Aorta (tissue), 5 donors: ENCODE data around the gene ACSS1. TPM values are rescaled to one million over a fixed set of nuclear protein-coding genes. Genes with fewer than 3 reads are reported as not detected.

Experiments
- ATAC-seq: fragments of 200-7000 bp; cut with Tn5 transposase; one replicate; pipeline ENCODE4 v1.9.1; 2022; ENCODE audit warnings: moderate library complexity; ENCODE audit not compliant: low FRiP score
- DNase-seq, 2 donors: peaks; one replicate each; pipeline ENCODE4 v3.0.0-alpha.2; 2020
- H3K27ac ChIP-seq, 2 donors: one replicate each; pipeline ENCODE4 v1.5.1; 2013; ENCODE audit warnings: low read length in 2 of 2, mild to moderate bottlenecking in 2 of 2, moderate library complexity in 2 of 2, control low read depth in 1 of 2, inconsistent platforms in 1 of 2, low read depth in 1 of 2
- H3K27me3 ChIP-seq, 2 donors: one replicate each; pipeline ENCODE4 v1.6.1; 2013; ENCODE audit warnings: control low read depth in 1 of 2, low read length in 1 of 2, mild to moderate bottlenecking in 1 of 2, moderate library complexity in 1 of 2; ENCODE audit not compliant: insufficient read depth in 2 of 2, control insufficient read depth in 1 of 2
- H3K36me3 ChIP-seq, 2 donors: one replicate each; pipeline ENCODE4 v1.6.1; 2013; ENCODE audit warnings: control low read depth in 1 of 2, low read length in 1 of 2, mild to moderate bottlenecking in 1 of 2; ENCODE audit not compliant: insufficient read depth in 2 of 2, control insufficient read depth in 1 of 2
- H3K4me1 ChIP-seq, 2 donors: one replicate each; pipeline ENCODE4 v1.6.1; 2013; ENCODE audit warnings: low read length in 2 of 2, control low read depth in 1 of 2, mild to moderate bottlenecking in 1 of 2, moderate library complexity in 1 of 2; ENCODE audit not compliant: insufficient read depth in 2 of 2, control insufficient read depth in 1 of 2
- H3K4me3 ChIP-seq, 2 donors: one replicate each; pipeline ENCODE4 v1.5.1; 2013; ENCODE audit warnings: low read length in 2 of 2, control low read depth in 1 of 2, mild to moderate bottlenecking in 1 of 2
- H3K9me3 ChIP-seq: one replicate; pipeline ENCODE4 v1.6.1; 2013; ENCODE audit warnings: mild to moderate bottlenecking, low read length; ENCODE audit not compliant: control insufficient read depth
- WGBS, 2 donors: extraction: QIAGEN DNeasy Blood & Tissue Kit; methylation state at CpG; one replicate each; pipeline ENCODE4 v1.1.7; 2013; 5-methylcytosine and 5-hydroxymethylcytosine counted together
- intact Hi-C, 2 donors: fragments of 100-400 bp; cut with DNase I; formaldehyde crosslinking; loops; one replicate each; pipeline versions ENCODE4 v1.14.2 to v1.15.0; 2022
- polyA plus RNA-seq, 2 donors: library from polyadenylated mRNA; stranded (reverse); fragments of 200-250 nt; gene quantifications; one replicate each; pipeline ENCODE4 v1.2.3, GENCODE V29; 2013
- total RNA-seq, 2 donors: library from RNA; stranded (reverse); fragmentation: NEBNext Ultra II Directional; extraction: Animal tissue kit (Norgen Biotek cat#: 25700); gene quantifications; one replicate each; pipeline ENCODE4 v1.2.1, GENCODE V29; 2021
- donor health status: healthy with polysubstance abuse.
- donor health status: Bipolar disorder and iron deficiency.
- donor health status: DM: no; HTN: no; CAD: no.
- donor health status: DM: no; HTN: no; CAD: no.
- donor health status: DM: yes; HTN: yes; CAD: no.

Gene ACSS1
- total and polyA plus RNA-seq, 4 donors = 7.6 to 23.4 (median 18.3) TPM

GRCh38 chr20:25081065-25081729 is 23.3 kb upstream of the ACSS1 start:
- no peak overlapping the region for H3K4me3 ChIP-seq
- no peak for ATAC-seq
- peaks cover 0 to 3% of the 10 kb centered on the region in 2 donors for H3K27me3 ChIP-seq
- 3 to 4% methylated on average over 54 of the region's 54 CpGs for WGBS, 2 donors
- no peak overlapping the region for H3K27ac ChIP-seq
- no peaks in the 10 kb centered on the region for H3K4me1 ChIP-seq
- no peak for DNase-seq
- intact Hi-C loops = no loop called here
- no peaks in the 10 kb centered on the region for H3K9me3 ChIP-seq
- H3K36me3 ChIP-seq = no peaks in the 10 kb centered on the region

GRCh38 chr20:25079171-25079570 is 21.2 kb upstream of the ACSS1 start:
- DNase-seq (no peak), ATAC-seq (no peak)
- H3K9me3 ChIP-seq = no peaks in the 10 kb centered on the region
- no peak overlapping the region for H3K27ac ChIP-seq
- 73% methylated on average over 4 of the region's 4 CpGs for WGBS, 2 donors
- intact Hi-C loops = loop anchor here in 1 of 2 donors (5.0 kb wide), 1 partner anchor 38 kb away; no protein-coding TSS in a partner anchor
- H3K4me3 ChIP-seq = no peak overlapping the region
- H3K36me3 ChIP-seq = no peaks in the 10 kb centered on the region
- no peaks in the 10 kb centered on the region for H3K4me1 ChIP-seq
- H3K27me3 ChIP-seq = peaks cover 0 to 3% of the 10 kb centered on the region in 2 donors

- H3K4me1 ChIP-seq = no peaks in the 10 kb centered on the region
- H3K27me3 ChIP-seq = peaks cover 0 to 5% of the 10 kb centered on the region in 2 donors
- H3K36me3 ChIP-seq = no peaks in the 10 kb centered on the region
- ATAC-seq = no peak
- intact Hi-C loops = loop anchor here in 1 of 2 donors (5.0 kb wide), 1 partner anchor 39 kb away; no protein-coding TSS in a partner anchor
- H3K27ac ChIP-seq = no peak overlapping the region
- no peak overlapping the region for H3K4me3 ChIP-seq
- no peak for DNase-seq
- 78 to 84% methylated on average over 8 of the region's 8 CpGs for WGBS, 2 donors
- no peaks in the 10 kb centered on the region for H3K9me3 ChIP-seq
Measured at GRCh38 chr20:25078662-25079061, 20.7 kb upstream of the ACSS1 start.

- intact Hi-C loops = loop anchor here in 1 of 2 donors (5.0 kb wide), 1 partner anchor 40 kb away; no protein-coding TSS in a partner anchor
- Histone ChIP-seq H3K36me3 (no peaks in the 10 kb centered on the region), H3K4me3 (peak overlapping the region in 1 of 2 donors; percentile 16), H3K27me3 (peaks cover 0 to 7% of the 10 kb centered on the region in 2 donors), H3K4me1 (no peaks in the 10 kb centered on the region), H3K27ac (no peak overlapping the region), H3K9me3 (no peaks in the 10 kb centered on the region)
- whole genome bisulfite sequencing, 2 donors = 2% methylated on average over 38 of the region's 38 CpGs
- DNase-seq = peak in 1 of 2 donors; percentile 85
- ATAC-seq = peak; percentile 52
Measured at GRCh38 chr20:25077610-25078169, 19.8 kb upstream of the ACSS1 start.

- DNase-seq = no peak
- H3K4me1 ChIP-seq = no peaks in the 10 kb centered on the region
- peak overlapping the region in 1 of 2 donors; percentile 16 for H3K4me3 ChIP-seq
- H3K9me3 ChIP-seq = no peaks in the 10 kb centered on the region
- H3K27me3 ChIP-seq = peaks cover 0 to 7% of the 10 kb centered on the region in 2 donors
- H3K36me3 ChIP-seq = no peaks in the 10 kb centered on the region
- no peak for ATAC-seq
- intact Hi-C loops = loop anchor here in 1 of 2 donors (5.0 kb wide), 1 partner anchor 40 kb away; no protein-coding TSS in a partner anchor
- 29 to 31% methylated on average over 14 of the region's 14 CpGs for WGBS, 2 donors
- H3K27ac ChIP-seq = no peak overlapping the region
Measured at GRCh38 chr20:25076731-25077609, 19.0 kb upstream of the ACSS1 start.

GRCh38 chr20:25076201-25076600 is 18.3 kb upstream of the ACSS1 start:
- DNase-seq (no peak), ATAC-seq (no peak)
- intact Hi-C loops = loop anchor here in 1 of 2 donors (5.0 kb wide), 1 partner anchor 41 kb away; no protein-coding TSS in a partner anchor
- WGBS, 2 donors = 66 to 75% methylated on average over 2 of the region's 2 CpGs
- H3K36me3 ChIP-seq = no peaks in the 10 kb centered on the region
- H3K9me3 ChIP-seq = no peaks in the 10 kb centered on the region
- peaks cover 0 to 7% of the 10 kb centered on the region in 2 donors for H3K27me3 ChIP-seq
- H3K4me1 ChIP-seq = no peaks in the 10 kb centered on the region
- H3K4me3 ChIP-seq = no peak overlapping the region
- no peak overlapping the region for H3K27ac ChIP-seq

GRCh38 chr20:25073544-25073943 is 15.6 kb upstream of the ACSS1 start:
- H3K27ac ChIP-seq = no peak overlapping the region
- H3K4me1 ChIP-seq = no peaks in the 10 kb centered on the region
- DNase-seq (no peak), ATAC-seq (no peak)
- 77 to 82% methylated on average over 9 of the region's 9 CpGs for WGBS, 2 donors
- H3K9me3 ChIP-seq = no peaks in the 10 kb centered on the region
- H3K36me3 ChIP-seq = no peaks in the 10 kb centered on the region
- intact Hi-C loops = no loop called here
- peaks cover 0 to 4% of the 10 kb centered on the region in 2 donors for H3K27me3 ChIP-seq
- H3K4me3 ChIP-seq = no peak overlapping the region

- Histone ChIP-seq H3K4me1 (no peaks in the 10 kb centered on the region), H3K4me3 (no peak overlapping the region), H3K9me3 (no peaks in the 10 kb centered on the region), H3K36me3 (no peaks in the 10 kb centered on the region), H3K27me3 (peaks cover 0 to 4% of the 10 kb centered on the region in 2 donors), H3K27ac (no peak overlapping the region)
- no peak for DNase-seq
- 49 to 56% methylated on average over 7 of the region's 7 CpGs for WGBS, 2 donors
- no peak for ATAC-seq
- intact Hi-C loops = no loop called here
Measured at GRCh38 chr20:25072226-25072811, 14.4 kb upstream of the ACSS1 start.
